PC-9 (cell line): ENCODE measurements around the gene APPL2.

Source experiments
- CTCF ChIP-seq: fragments of 200-600 bp; sonication (generic); conservative IDR thresholded peaks from 2 replicates; pipeline ENCODE4 v1.6.1; 2017; ENCODE audit warnings: mixed run types, antibody characterized with exemption, mild to moderate bottlenecking, moderate library complexity
- EZH2 ChIP-seq: fragments of 200-600 bp; sonication (generic); IDR thresholded peaks from 2 replicates; pipeline ENCODE4 v1.8.0; 2017; ENCODE audit warnings: antibody characterized with exemption, low read depth

- TF ChIP-seq CTCF (no peak), EZH2 (no peak)
Observed at GRCh38 chr12:105227879-105228278, 8.1 kb downstream of the APPL2 start.
